WI38 (cell line): ENCODE data around the gene FTO.

ENCODE experiments used
- H3K4me3 ChIP-seq: 2 replicates; pipeline ENCODE4 v1.5.1; 2011; ENCODE audit warnings: low read depth, mild to moderate bottlenecking, control low read depth, low read length
- TF ChIP-seq, protein P1 (sequence below): IDR thresholded peaks from 2 replicates; pipeline ENCODE4 v1.5.1; 2012; ENCODE audit warnings: low read depth, mild to moderate bottlenecking, control low read depth, low read length

The FTO gene

DNA sequence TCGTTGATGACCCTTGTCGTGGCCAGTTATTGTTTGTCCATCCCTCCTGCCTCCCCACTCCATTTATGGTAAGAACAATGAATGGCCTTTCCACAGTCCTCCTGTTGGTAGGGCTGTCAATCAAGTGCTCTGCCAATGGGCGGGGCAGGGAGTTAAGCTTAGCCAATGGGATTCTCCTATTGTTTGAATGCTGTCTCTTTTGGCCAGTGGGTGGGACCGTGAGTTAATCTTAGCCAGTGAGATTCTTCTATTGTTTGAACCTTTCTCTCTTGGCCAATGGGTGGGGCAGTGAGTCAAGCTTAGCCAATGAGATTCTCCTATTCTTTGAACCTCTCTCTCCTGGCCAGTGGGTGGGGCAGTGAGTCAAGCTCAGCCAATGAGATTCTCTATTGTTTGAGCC is 497.2 kb downstream of the FTO start:
- TF ChIP-seq, protein P1, sequence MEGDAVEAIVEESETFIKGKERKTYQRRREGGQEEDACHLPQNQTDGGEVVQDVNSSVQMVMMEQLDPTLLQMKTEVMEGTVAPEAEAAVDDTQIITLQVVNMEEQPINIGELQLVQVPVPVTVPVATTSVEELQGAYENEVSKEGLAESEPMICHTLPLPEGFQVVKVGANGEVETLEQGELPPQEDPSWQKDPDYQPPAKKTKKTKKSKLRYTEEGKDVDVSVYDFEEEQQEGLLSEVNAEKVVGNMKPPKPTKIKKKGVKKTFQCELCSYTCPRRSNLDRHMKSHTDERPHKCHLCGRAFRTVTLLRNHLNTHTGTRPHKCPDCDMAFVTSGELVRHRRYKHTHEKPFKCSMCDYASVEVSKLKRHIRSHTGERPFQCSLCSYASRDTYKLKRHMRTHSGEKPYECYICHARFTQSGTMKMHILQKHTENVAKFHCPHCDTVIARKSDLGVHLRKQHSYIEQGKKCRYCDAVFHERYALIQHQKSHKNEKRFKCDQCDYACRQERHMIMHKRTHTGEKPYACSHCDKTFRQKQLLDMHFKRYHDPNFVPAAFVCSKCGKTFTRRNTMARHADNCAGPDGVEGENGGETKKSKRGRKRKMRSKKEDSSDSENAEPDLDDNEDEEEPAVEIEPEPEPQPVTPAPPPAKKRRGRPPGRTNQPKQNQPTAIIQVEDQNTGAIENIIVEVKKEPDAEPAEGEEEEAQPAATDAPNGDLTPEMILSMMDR: no peak
- H3K4me3 ChIP-seq: no peak overlapping the region
